Neural progenitor cell (in vitro differentiated cells): ENCODE data around the gene PIGR.

Experiments
- EZH2 ChIP-seq: fragments of 200-600 bp; sonication (generic); IDR thresholded peaks from 2 replicates; pipeline ENCODE4 v1.6.1; 2017; ENCODE audit warnings: antibody characterized with exemption, mild to moderate bottlenecking, moderate library complexity
- TF ChIP-seq, protein P1 (sequence below): fragments of 200-600 bp; sonication (generic); IDR thresholded peaks from 2 replicates; pipeline ENCODE4 v1.5.1; 2017; ENCODE audit warnings: antibody characterized with exemption, mild to moderate bottlenecking

DNA sequence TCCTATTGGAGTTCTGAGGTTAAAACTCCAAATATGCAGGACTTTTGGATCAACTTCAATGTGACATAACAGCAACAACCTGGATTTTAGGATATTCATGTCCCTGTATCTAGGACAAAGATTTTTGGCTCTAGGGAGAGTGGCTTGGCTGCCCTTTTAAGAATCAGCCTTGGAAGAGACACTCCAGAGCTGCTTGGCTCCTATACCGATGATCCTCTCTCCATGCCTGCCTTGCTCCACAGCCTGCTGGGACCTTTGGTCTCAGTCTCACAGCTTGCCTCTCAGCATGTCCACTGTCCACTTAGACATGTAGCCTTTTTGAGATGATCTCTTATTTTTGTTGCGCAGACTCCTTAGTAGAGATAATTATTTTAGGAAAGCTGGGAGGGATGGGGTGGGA lies 20.0 kb downstream of the PIGR start:
- TF ChIP-seq, protein P1, sequence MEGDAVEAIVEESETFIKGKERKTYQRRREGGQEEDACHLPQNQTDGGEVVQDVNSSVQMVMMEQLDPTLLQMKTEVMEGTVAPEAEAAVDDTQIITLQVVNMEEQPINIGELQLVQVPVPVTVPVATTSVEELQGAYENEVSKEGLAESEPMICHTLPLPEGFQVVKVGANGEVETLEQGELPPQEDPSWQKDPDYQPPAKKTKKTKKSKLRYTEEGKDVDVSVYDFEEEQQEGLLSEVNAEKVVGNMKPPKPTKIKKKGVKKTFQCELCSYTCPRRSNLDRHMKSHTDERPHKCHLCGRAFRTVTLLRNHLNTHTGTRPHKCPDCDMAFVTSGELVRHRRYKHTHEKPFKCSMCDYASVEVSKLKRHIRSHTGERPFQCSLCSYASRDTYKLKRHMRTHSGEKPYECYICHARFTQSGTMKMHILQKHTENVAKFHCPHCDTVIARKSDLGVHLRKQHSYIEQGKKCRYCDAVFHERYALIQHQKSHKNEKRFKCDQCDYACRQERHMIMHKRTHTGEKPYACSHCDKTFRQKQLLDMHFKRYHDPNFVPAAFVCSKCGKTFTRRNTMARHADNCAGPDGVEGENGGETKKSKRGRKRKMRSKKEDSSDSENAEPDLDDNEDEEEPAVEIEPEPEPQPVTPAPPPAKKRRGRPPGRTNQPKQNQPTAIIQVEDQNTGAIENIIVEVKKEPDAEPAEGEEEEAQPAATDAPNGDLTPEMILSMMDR = no peak
- no peak for TF ChIP-seq EZH2
